ENCODE data around the gene TXNL4B.

The TXNL4B gene

GRCh38 chr16:72093448-72094265, at the start of gene TXNL4B, which contains the start of gene DHX38:
Gene TXNL4B (minus strand): TSS chr16:72093620. CDS start chr16:72090749, 2,871 bp downstream.
Gene DHX38 (plus strand): TSS chr16:72093847. CDS start chr16:72096158, 2,311 bp downstream.
- Histone ChIP-seq H3K4me1 (ENCODE audit: control insufficient read depth in 1 of 2, insufficient read depth in 2 of 2, low read length in 2 of 2) (peaks cover 23 to 34% of the 10 kb centered on the region in 2 donors), H3K36me3 (ENCODE audit: control insufficient read depth in 1 of 2, insufficient read depth in 2 of 2, low read length in 2 of 2) (peaks cover 16 to 51% of the 10 kb centered on the region in 2 donors)

GRCh38 chr16:72142476-72142875, 49.1 kb upstream of the TXNL4B start:
- no peaks in the 10 kb centered on the region for H3K36me3 ChIP-seq (ENCODE audit: control insufficient read depth in 1 of 2, insufficient read depth in 2 of 2, low read length in 2 of 2)
- H3K4me3 ChIP-seq (ENCODE audit: low read depth in 1 of 2, low read length in 2 of 2), result no peak overlapping the region
- H3K27me3 ChIP-seq (ENCODE audit: control insufficient read depth in 1 of 2, insufficient read depth in 2 of 2, low read length in 2 of 2), result no peaks in the 10 kb centered on the region
- no peak overlapping the region for H3K27ac ChIP-seq (ENCODE audit: low read depth, low read length)
- H3K9me3 ChIP-seq (ENCODE audit: control insufficient read depth in 1 of 2, low read length in 2 of 2), result no peaks in the 10 kb centered on the region
- H3K4me1 ChIP-seq (ENCODE audit: control insufficient read depth in 1 of 2, insufficient read depth in 2 of 2, low read length in 2 of 2), result no peaks in the 10 kb centered on the region
- H3K9ac ChIP-seq (ENCODE audit: low read depth in 1 of 2, low read length in 2 of 2), result no peak overlapping the region

More at GRCh38 chr16:72093448-72094265, at the start of gene TXNL4B, which contains the start of gene DHX38:
- peak within 1 kb of the TSS; percentile 93 to 95 for H3K9ac ChIP-seq (ENCODE audit: low read depth in 1 of 2, low read length in 2 of 2)
- H3K27ac ChIP-seq (ENCODE audit: low read depth, low read length), result peak within 1 kb of the TSS; percentile 83
- peak within 1 kb of the TSS; percentile 99 to 100 for H3K4me3 ChIP-seq (ENCODE audit: low read depth in 1 of 2, low read length in 2 of 2)
- no peaks in the 10 kb centered on the region for H3K9me3 ChIP-seq (ENCODE audit: control insufficient read depth in 1 of 2, low read length in 2 of 2)
- H3K27me3 ChIP-seq (ENCODE audit: control insufficient read depth in 1 of 2, insufficient read depth in 2 of 2, low read length in 2 of 2), result no peaks in the 10 kb centered on the region

GRCh38 chr16:72139908-72140307, 46.5 kb upstream of the TXNL4B start:
- Histone ChIP-seq H3K4me3 (ENCODE audit: low read depth in 1 of 2, low read length in 2 of 2) (no peak overlapping the region), H3K9ac (ENCODE audit: low read depth in 1 of 2, low read length in 2 of 2) (no peak overlapping the region), H3K9me3 (ENCODE audit: control insufficient read depth in 1 of 2, low read length in 2 of 2) (no peaks in the 10 kb centered on the region), H3K27me3 (ENCODE audit: control insufficient read depth in 1 of 2, insufficient read depth in 2 of 2, low read length in 2 of 2) (no peaks in the 10 kb centered on the region), H3K36me3 (ENCODE audit: control insufficient read depth in 1 of 2, insufficient read depth in 2 of 2, low read length in 2 of 2) (peaks cover 0 to 7% of the 10 kb centered on the region in 2 donors), H3K27ac (ENCODE audit: low read depth, low read length) (no peak overlapping the region), H3K4me1 (ENCODE audit: control insufficient read depth in 1 of 2, insufficient read depth in 2 of 2, low read length in 2 of 2) (no peaks in the 10 kb centered on the region)

GRCh38 chr16:72138064-72138572, 44.7 kb upstream of the TXNL4B start:
- Histone ChIP-seq H3K27me3 (ENCODE audit: control insufficient read depth in 1 of 2, insufficient read depth in 2 of 2, low read length in 2 of 2) (no peaks in the 10 kb centered on the region), H3K4me3 (ENCODE audit: low read depth in 1 of 2, low read length in 2 of 2) (no peak overlapping the region), H3K36me3 (ENCODE audit: control insufficient read depth in 1 of 2, insufficient read depth in 2 of 2, low read length in 2 of 2) (peaks cover 0 to 7% of the 10 kb centered on the region in 2 donors), H3K27ac (ENCODE audit: low read depth, low read length) (no peak overlapping the region), H3K4me1 (ENCODE audit: control insufficient read depth in 1 of 2, insufficient read depth in 2 of 2, low read length in 2 of 2) (no peaks in the 10 kb centered on the region), H3K9ac (ENCODE audit: low read depth in 1 of 2, low read length in 2 of 2) (no peak overlapping the region), H3K9me3 (ENCODE audit: control insufficient read depth in 1 of 2, low read length in 2 of 2) (no peaks in the 10 kb centered on the region)

GRCh38 chr16:72137380-72138063, 44.1 kb upstream of the TXNL4B start:
- H3K27me3 ChIP-seq (ENCODE audit: control insufficient read depth in 1 of 2, insufficient read depth in 2 of 2, low read length in 2 of 2), result no peaks in the 10 kb centered on the region
- H3K27ac ChIP-seq (ENCODE audit: low read depth, low read length), result no peak overlapping the region
- no peak overlapping the region for H3K4me3 ChIP-seq (ENCODE audit: low read depth in 1 of 2, low read length in 2 of 2)
- H3K36me3 ChIP-seq (ENCODE audit: control insufficient read depth in 1 of 2, insufficient read depth in 2 of 2, low read length in 2 of 2), result peaks cover 0 to 7% of the 10 kb centered on the region in 2 donors
- H3K4me1 ChIP-seq (ENCODE audit: control insufficient read depth in 1 of 2, insufficient read depth in 2 of 2, low read length in 2 of 2), result no peaks in the 10 kb centered on the region
- H3K9ac ChIP-seq (ENCODE audit: low read depth in 1 of 2, low read length in 2 of 2), result no peak overlapping the region
- no peaks in the 10 kb centered on the region for H3K9me3 ChIP-seq (ENCODE audit: control insufficient read depth in 1 of 2, low read length in 2 of 2)

GRCh38 chr16:72134507-72134906, 41.1 kb upstream of the TXNL4B start:
- H3K9me3 ChIP-seq (ENCODE audit: control insufficient read depth in 1 of 2, low read length in 2 of 2), result no peaks in the 10 kb centered on the region
- H3K4me3 ChIP-seq (ENCODE audit: low read depth in 1 of 2, low read length in 2 of 2), result no peak overlapping the region
- H3K27ac ChIP-seq (ENCODE audit: low read depth, low read length), result no peak overlapping the region
- no peaks in the 10 kb centered on the region for H3K4me1 ChIP-seq (ENCODE audit: control insufficient read depth in 1 of 2, insufficient read depth in 2 of 2, low read length in 2 of 2)
- no peaks in the 10 kb centered on the region for H3K27me3 ChIP-seq (ENCODE audit: control insufficient read depth in 1 of 2, insufficient read depth in 2 of 2, low read length in 2 of 2)
- peaks cover 0 to 7% of the 10 kb centered on the region in 2 donors for H3K36me3 ChIP-seq (ENCODE audit: control insufficient read depth in 1 of 2, insufficient read depth in 2 of 2, low read length in 2 of 2)
- H3K9ac ChIP-seq (ENCODE audit: low read depth in 1 of 2, low read length in 2 of 2), result no peak overlapping the region

- Histone ChIP-seq H3K4me3 (ENCODE audit: low read depth in 1 of 2, low read length in 2 of 2) (no peak overlapping the region), H3K9ac (ENCODE audit: low read depth in 1 of 2, low read length in 2 of 2) (no peak overlapping the region), H3K9me3 (ENCODE audit: control insufficient read depth in 1 of 2, low read length in 2 of 2) (no peaks in the 10 kb centered on the region), H3K27me3 (ENCODE audit: control insufficient read depth in 1 of 2, insufficient read depth in 2 of 2, low read length in 2 of 2) (no peaks in the 10 kb centered on the region), H3K27ac (ENCODE audit: low read depth, low read length) (no peak overlapping the region), H3K4me1 (ENCODE audit: control insufficient read depth in 1 of 2, insufficient read depth in 2 of 2, low read length in 2 of 2) (no peaks in the 10 kb centered on the region), H3K36me3 (ENCODE audit: control insufficient read depth in 1 of 2, insufficient read depth in 2 of 2, low read length in 2 of 2) (peaks cover 0 to 7% of the 10 kb centered on the region in 2 donors)
These were observed 39.3 kb upstream of the TXNL4B start for GRCh38 chr16:72132726-72133125.

- Histone ChIP-seq H3K4me1 (ENCODE audit: control insufficient read depth in 1 of 2, insufficient read depth in 2 of 2, low read length in 2 of 2) (no peaks in the 10 kb centered on the region), H3K9ac (ENCODE audit: low read depth in 1 of 2, low read length in 2 of 2) (no peak overlapping the region), H3K27me3 (ENCODE audit: control insufficient read depth in 1 of 2, insufficient read depth in 2 of 2, low read length in 2 of 2) (no peaks in the 10 kb centered on the region), H3K36me3 (ENCODE audit: control insufficient read depth in 1 of 2, insufficient read depth in 2 of 2, low read length in 2 of 2) (peaks cover 0 to under 1% of the 10 kb centered on the region in 2 donors), H3K27ac (ENCODE audit: low read depth, low read length) (no peak overlapping the region), H3K9me3 (ENCODE audit: control insufficient read depth in 1 of 2, low read length in 2 of 2) (no peaks in the 10 kb centered on the region), H3K4me3 (ENCODE audit: low read depth in 1 of 2, low read length in 2 of 2) (no peak overlapping the region)
These were observed 37.6 kb upstream of the TXNL4B start for GRCh38 chr16:72131036-72131435.

GRCh38 chr16:72129976-72130656, 36.7 kb upstream of the TXNL4B start:
- Histone ChIP-seq H3K27me3 (ENCODE audit: control insufficient read depth in 1 of 2, insufficient read depth in 2 of 2, low read length in 2 of 2) (no peaks in the 10 kb centered on the region), H3K4me3 (ENCODE audit: low read depth in 1 of 2, low read length in 2 of 2) (no peak overlapping the region), H3K27ac (ENCODE audit: low read depth, low read length) (no peak overlapping the region), H3K36me3 (ENCODE audit: control insufficient read depth in 1 of 2, insufficient read depth in 2 of 2, low read length in 2 of 2) (no peaks in the 10 kb centered on the region), H3K4me1 (ENCODE audit: control insufficient read depth in 1 of 2, insufficient read depth in 2 of 2, low read length in 2 of 2) (peaks cover 6 to 8% of the 10 kb centered on the region in 2 donors), H3K9ac (ENCODE audit: low read depth in 1 of 2, low read length in 2 of 2) (no peak overlapping the region), H3K9me3 (ENCODE audit: control insufficient read depth in 1 of 2, low read length in 2 of 2) (no peaks in the 10 kb centered on the region)
